Neutrophil (primary cell): ENCODE data around the gene FURIN.

Experiments
- H3K27ac ChIP-seq: fragments of 200-600 bp; sonication (generic); 2 replicates; pipeline ENCODE4 v1.5.1; 2016; ENCODE audit warnings: mild to moderate bottlenecking, moderate library complexity
- H3K27me3 ChIP-seq: fragments of 200-600 bp; sonication (generic); 2 replicates; pipeline ENCODE4 v1.6.0; 2016; ENCODE audit warnings: mild to moderate bottlenecking
- H3K36me3 ChIP-seq: fragments of 200-600 bp; sonication (generic); 2 replicates; pipeline ENCODE4 v1.5.1; 2017
- H3K4me1 ChIP-seq, 2 experiments: fragments of 200-600 bp in 1 of 2; sonication (generic) in 1 of 2; 1 replicate in 1 of 2; 2 replicates in 1 of 2; pipeline versions ENCODE4 v1.5.1 to v1.6.1; 2013 to 2016; ENCODE audit warnings: low read depth in 1 of 2, low read length in 1 of 2, mild to moderate bottlenecking in 1 of 2, moderate library complexity in 1 of 2; ENCODE audit not compliant: control insufficient read depth in 1 of 2, insufficient read depth in 1 of 2
- H3K4me3 ChIP-seq, 2 experiments: fragments of 200-600 bp in 1 of 2; sonication (generic) in 1 of 2; 1 replicate in 1 of 2; 2 replicates in 1 of 2; pipeline ENCODE4 v1.5.1; 2013 to 2016; ENCODE audit warnings: low read depth in 1 of 2, low read length in 1 of 2, mild to moderate bottlenecking in 1 of 2, moderate library complexity in 1 of 2
- H3K9me3 ChIP-seq: fragments of 200-600 bp; sonication (generic); 2 replicates; pipeline ENCODE4 v1.5.1; 2016
- CTCF ChIP-seq: fragments of 200-600 bp; sonication (generic); IDR thresholded peaks from 2 replicates; pipeline ENCODE4 v1.5.1; 2016; ENCODE audit warnings: antibody characterized with exemption

Gene FURIN

DNA sequence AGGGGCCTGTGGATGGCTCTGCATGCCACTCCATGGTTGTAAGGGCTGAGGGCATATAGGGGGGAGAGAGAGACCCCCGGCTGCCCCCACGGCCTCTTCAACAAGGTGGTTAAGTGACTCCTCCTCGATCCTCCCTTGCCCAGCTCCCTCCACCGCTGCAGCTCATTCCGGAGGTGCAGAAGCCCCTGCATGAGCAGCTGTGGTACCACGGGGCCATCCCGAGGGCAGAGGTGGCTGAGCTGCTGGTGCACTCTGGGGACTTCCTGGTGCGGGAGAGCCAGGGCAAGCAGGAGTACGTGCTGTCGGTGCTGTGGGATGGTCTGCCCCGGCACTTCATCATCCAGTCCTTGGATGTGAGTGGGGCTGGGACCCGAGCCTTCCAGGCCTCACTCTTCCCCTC, 22.5 kb downstream of the FURIN start:
- H3K4me3 ChIP-seq = no peak overlapping the region
- TF ChIP-seq CTCF = no peak
- peaks cover 99% of the 10 kb centered on the region for H3K36me3 ChIP-seq
- peaks cover 19 to 21% of the 10 kb centered on the region in 2 experiments for H3K4me1 ChIP-seq
- H3K27me3 ChIP-seq = no peaks in the 10 kb centered on the region
- no peaks in the 10 kb centered on the region for H3K9me3 ChIP-seq
- no peak overlapping the region for H3K27ac ChIP-seq

- H3K27me3 ChIP-seq = no peaks in the 10 kb centered on the region
- no peak overlapping the region for H3K27ac ChIP-seq
- no peak overlapping the region for H3K4me3 ChIP-seq
- no peak for TF ChIP-seq CTCF
- peaks cover 100% of the 10 kb centered on the region for H3K36me3 ChIP-seq
- peaks cover 13 to 15% of the 10 kb centered on the region in 2 experiments for H3K4me1 ChIP-seq
- H3K9me3 ChIP-seq = no peaks in the 10 kb centered on the region
Measured at GRCh38 chr15:90891346-90891949, 23.1 kb downstream of the FURIN start.

DNA sequence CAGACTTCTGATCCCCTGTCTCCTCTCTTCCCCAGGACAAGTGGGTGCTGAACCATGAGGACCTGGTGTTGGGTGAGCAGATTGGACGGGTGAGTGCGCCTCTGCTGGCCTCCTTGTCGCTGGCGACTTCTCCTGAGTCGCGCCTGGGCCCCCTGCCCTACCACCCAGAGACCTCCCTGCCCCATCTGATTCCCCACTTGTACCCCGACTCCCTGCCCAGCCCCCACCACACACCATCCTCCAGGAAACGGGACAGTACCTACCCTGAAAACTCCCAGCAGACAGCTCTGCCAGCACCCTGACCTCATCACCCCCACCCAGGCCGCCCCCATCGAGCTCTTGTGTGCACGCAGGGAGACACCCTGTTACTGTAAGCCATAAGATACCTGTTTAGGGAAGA, 23.6 kb downstream of the FURIN start:
- Histone ChIP-seq H3K27me3 (no peaks in the 10 kb centered on the region), H3K27ac (no peak overlapping the region), H3K36me3 (peaks cover 100% of the 10 kb centered on the region), H3K4me3 (no peak overlapping the region), H3K9me3 (no peaks in the 10 kb centered on the region), H3K4me1 (peaks cover 7 to 10% of the 10 kb centered on the region in 2 experiments)
- TF ChIP-seq CTCF = no peak

GRCh38 chr15:90892498-90893174, 24.2 kb downstream of the FURIN start:
- H3K9me3 ChIP-seq = no peaks in the 10 kb centered on the region
- no peak for TF ChIP-seq CTCF
- no peaks in the 10 kb centered on the region for H3K27me3 ChIP-seq
- H3K36me3 ChIP-seq = peaks cover 97% of the 10 kb centered on the region
- H3K4me1 ChIP-seq = peaks cover 2 to 3% of the 10 kb centered on the region in 2 experiments
- H3K27ac ChIP-seq = peak overlapping the region; percentile 27
- H3K4me3 ChIP-seq = no peak overlapping the region

GRCh38 chr15:90893175-90894090, 25.0 kb downstream of the FURIN start:
- H3K9me3 ChIP-seq = no peaks in the 10 kb centered on the region
- TF ChIP-seq CTCF = no peak
- H3K27me3 ChIP-seq = no peaks in the 10 kb centered on the region
- H3K4me1 ChIP-seq = no peaks in the 10 kb centered on the region
- peak overlapping the region; percentile 27 for H3K27ac ChIP-seq
- H3K36me3 ChIP-seq = peaks cover 94% of the 10 kb centered on the region
- no peak overlapping the region for H3K4me3 ChIP-seq
